Stomach (tissue), 9 donors: ENCODE data around the gene FTSJ3. TPM values are rescaled to one million over a fixed set of nuclear protein-coding genes. Genes with fewer than 3 reads are reported as not detected.

Experiments
- DNase-seq, 2 donors: peaks; one replicate each; pipeline versions ENCODE4 v3.0.0 to v3.0.0-alpha.2; 2013 to 2019
- H3K27ac ChIP-seq, 5 donors: fragments of 200-600 bp in 4 of 5; sonication (generic) in 4 of 5; one replicate each; pipeline ENCODE4 v1.5.1; 2013 to 2019; ENCODE audit warnings: mild to moderate bottlenecking in 1 of 5, moderate library complexity in 1 of 5
- H3K27me3 ChIP-seq, 3 donors: fragments of 200-600 bp; sonication (generic); one replicate each; pipeline ENCODE4 v1.5.1; 2017 to 2019; ENCODE audit warnings: mixed run types in 1 of 3
- H3K36me3 ChIP-seq, 4 donors: fragments of 200-600 bp; sonication (generic); 1 replicate in 3 of 4; 2 replicates in 1 of 4; pipeline ENCODE4 v1.5.1; 2016 to 2019
- H3K4me1 ChIP-seq, 4 donors: fragments of 200-600 bp; sonication (generic); one replicate each; pipeline ENCODE4 v1.5.1; 2016 to 2019
- H3K4me3 ChIP-seq, 4 donors: fragments of 200-600 bp; sonication (generic) in 3 of 4; one replicate each; pipeline ENCODE4 v1.5.1; 2016 to 2019; ENCODE audit warnings: mild to moderate bottlenecking in 1 of 4
- H3K9me3 ChIP-seq, 4 donors: fragments of 200-600 bp; sonication (generic); one replicate each; pipeline ENCODE4 v1.5.1; 2016 to 2019
- EP300 ChIP-seq: sonication (generic); formaldehyde crosslinking; IDR thresholded peaks from one replicate; pipeline ENCODE4 v1.6.1; 2017; ENCODE audit warnings: antibody characterized with exemption
- POLR2A ChIP-seq, 4 donors: fragments of 450-650 bp; IDR thresholded peaks; one replicate each; pipeline ENCODE4 v1.6.1; 2016; ENCODE audit warnings: antibody characterized with exemption in 4 of 4, control low read depth in 2 of 4, mild to moderate bottlenecking in 1 of 4, moderate library complexity in 1 of 4
- POLR2AphosphoS5 ChIP-seq, 3 donors: sonication (generic); formaldehyde crosslinking; IDR thresholded peaks; one replicate each; pipeline ENCODE4 v1.6.1; 2016; ENCODE audit warnings: antibody characterized with exemption in 3 of 3
- WGBS, 5 donors: extraction: QIAGEN DNeasy Blood & Tissue Kit in 3 of 5; methylation state at CpG; one replicate each; pipeline versions ENCODE4 v1.1.5 to v1.1.7; 2013 to 2018; 5-methylcytosine and 5-hydroxymethylcytosine counted together
- intact Hi-C: fragments of 100-400 bp; cut with DNase I; formaldehyde crosslinking; loops from one replicate; pipeline ENCODE4 v1.15.1; 2023; ENCODE audit warnings: low total_unique reads
- polyA plus RNA-seq, 3 donors: library from polyadenylated mRNA; stranded (reverse); fragments of 200-250 nt; gene quantifications; one replicate each; pipeline ENCODE4 v1.2.3, GENCODE V29; 2013
- total RNA-seq, 5 donors: library from RNA; depleted of rRNA; stranded (reverse); fragments of >200 nt; gene quantifications; one replicate each; pipeline versions ENCODE4 v1.1.0 to v1.2.3, GENCODE V29; 2014 to 2016
- TF ChIP-seq, protein P1 (sequence below), 7 experiments: fragments of 450-650 bp in 4 of 7; fragments of 200-600 bp in 3 of 7; sonication (generic) in 3 of 7; IDR thresholded peaks; one replicate each; pipeline ENCODE4 v1.5.1; 2016 to 2019; ENCODE audit warnings: antibody characterized with exemption in 7 of 7, control low read depth in 2 of 7, mild to moderate bottlenecking in 1 of 7
- donor health status: healthy with polysubstance abuse.
- donor health status: Bipolar disorder and iron deficiency.
- donor health status: healthy.

Gene FTSJ3
- total and polyA plus RNA-seq, 8 donors = 3.5 to 54.0 (median 16.6) TPM

DNA sequence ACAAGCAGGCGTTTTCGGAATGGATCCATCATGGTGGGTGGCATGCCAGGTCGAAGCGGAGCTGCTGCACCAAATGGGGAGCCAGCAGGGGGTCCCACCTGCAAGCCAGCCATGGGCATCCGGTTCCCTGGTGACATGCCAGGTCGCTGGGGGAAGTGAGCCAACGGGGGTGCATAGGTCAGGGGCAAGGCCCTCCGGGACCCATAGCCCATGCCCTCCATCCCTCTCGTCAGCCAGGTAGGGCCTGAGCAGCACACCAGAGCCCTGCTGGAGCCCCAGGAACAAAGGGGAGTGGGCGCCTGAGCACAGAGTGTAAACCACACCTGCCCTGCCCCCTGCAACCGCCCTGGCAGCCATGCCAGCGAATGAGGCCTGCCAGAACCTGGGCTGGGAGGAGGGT is 10.0 kb upstream of the FTSJ3 start:
- no peak for DNase-seq
- peaks cover 44 to 55% (median 53%) of the 10 kb centered on the region in 4 donors for H3K36me3 ChIP-seq
- H3K27me3 ChIP-seq = no peaks in the 10 kb centered on the region
- peaks cover 54 to 69% (median 64%) of the 10 kb centered on the region in 4 donors for H3K4me1 ChIP-seq
- H3K27ac ChIP-seq = peak overlapping the region; percentile 69 to 97 (median 95)
- intact Hi-C loops = no loop called here
- no peaks in the 10 kb centered on the region for H3K9me3 ChIP-seq
- TF ChIP-seq POLR2A (IDR thresholded peaks at IDR 0.05) = no peak
- TF ChIP-seq POLR2AphosphoS5 (IDR thresholded peaks at IDR 0.05) = no peak
- TF ChIP-seq EP300 = no peak
- TF ChIP-seq, protein P1, sequence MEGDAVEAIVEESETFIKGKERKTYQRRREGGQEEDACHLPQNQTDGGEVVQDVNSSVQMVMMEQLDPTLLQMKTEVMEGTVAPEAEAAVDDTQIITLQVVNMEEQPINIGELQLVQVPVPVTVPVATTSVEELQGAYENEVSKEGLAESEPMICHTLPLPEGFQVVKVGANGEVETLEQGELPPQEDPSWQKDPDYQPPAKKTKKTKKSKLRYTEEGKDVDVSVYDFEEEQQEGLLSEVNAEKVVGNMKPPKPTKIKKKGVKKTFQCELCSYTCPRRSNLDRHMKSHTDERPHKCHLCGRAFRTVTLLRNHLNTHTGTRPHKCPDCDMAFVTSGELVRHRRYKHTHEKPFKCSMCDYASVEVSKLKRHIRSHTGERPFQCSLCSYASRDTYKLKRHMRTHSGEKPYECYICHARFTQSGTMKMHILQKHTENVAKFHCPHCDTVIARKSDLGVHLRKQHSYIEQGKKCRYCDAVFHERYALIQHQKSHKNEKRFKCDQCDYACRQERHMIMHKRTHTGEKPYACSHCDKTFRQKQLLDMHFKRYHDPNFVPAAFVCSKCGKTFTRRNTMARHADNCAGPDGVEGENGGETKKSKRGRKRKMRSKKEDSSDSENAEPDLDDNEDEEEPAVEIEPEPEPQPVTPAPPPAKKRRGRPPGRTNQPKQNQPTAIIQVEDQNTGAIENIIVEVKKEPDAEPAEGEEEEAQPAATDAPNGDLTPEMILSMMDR (IDR thresholded peaks at IDR 0.05) = no peak
- H3K4me3 ChIP-seq = peak overlapping the region in 2 of 4 donors; percentile 2 to 42
- 75 to 86% (median 78%) methylated on average over 9 to 12 of the region's 12 CpGs for WGBS, 5 donors

DNA sequence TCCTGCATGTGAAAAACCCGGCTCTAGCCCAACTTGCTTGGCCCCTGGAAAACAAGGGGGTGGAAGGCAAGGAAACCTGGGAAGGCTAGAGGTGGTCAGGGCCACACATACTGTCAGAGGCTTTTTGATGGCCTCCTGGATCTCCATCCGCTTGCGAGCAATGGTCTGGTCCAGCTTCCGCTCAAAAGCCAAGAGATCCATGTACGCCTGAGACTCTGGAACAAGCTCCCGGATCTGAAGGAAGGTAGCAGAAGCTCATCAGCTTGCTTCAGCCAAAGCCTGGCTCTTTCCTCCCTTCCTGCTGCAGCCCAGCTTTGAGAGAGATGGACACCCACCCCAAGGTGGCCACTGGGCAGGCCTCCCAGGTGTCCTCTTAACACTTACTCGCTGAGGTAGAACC is 9.3 kb upstream of the FTSJ3 start:
- Histone ChIP-seq H3K27ac (peak overlapping the region in 3 of 5 donors; percentile 95 to 97 (median 96)), H3K9me3 (no peaks in the 10 kb centered on the region), H3K4me1 (peaks cover 54 to 69% (median 62%) of the 10 kb centered on the region in 4 donors), H3K36me3 (peaks cover 50 to 61% (median 59%) of the 10 kb centered on the region in 4 donors), H3K4me3 (no peak overlapping the region), H3K27me3 (no peaks in the 10 kb centered on the region)
- DNase-seq = no peak
- intact Hi-C loops = no loop called here
- TF ChIP-seq, protein P1 (IDR thresholded peaks at IDR 0.05) = no peak
- TF ChIP-seq EP300 (no peak), POLR2AphosphoS5 (IDR thresholded peaks at IDR 0.05) (no peak), POLR2A (IDR thresholded peaks at IDR 0.05) (no peak)
- WGBS, 5 donors = 90 to 98% (median 93%) methylated on average over 7 of the region's 7 CpGs

DNA sequence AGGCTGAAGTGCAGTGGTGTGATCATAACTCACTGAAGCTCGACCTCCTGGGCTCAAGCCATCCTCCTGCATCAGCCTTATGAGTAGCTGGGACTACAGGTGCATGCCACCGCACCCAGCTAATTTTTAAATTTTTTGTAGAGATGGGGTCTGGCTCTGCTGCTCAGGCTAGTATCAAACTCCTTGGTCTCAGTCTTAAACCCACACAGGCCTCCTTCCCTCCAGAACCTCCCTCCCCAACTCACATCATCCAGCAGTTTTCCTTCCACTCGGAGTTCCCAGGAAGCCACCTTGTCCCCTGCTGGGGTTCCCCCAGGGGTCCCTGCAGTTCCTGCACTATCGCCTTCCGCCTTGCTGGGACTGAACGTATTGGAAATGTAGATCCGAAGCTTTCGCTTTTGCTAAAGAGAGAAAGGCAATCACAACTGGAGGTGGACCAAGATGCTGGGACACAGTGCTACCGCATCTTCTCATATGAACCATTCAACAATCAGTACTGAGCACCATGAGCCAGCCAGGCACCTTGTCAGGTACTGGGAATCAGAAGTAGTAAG is 7.8 kb upstream of the FTSJ3 start:
- Histone ChIP-seq H3K36me3 (peaks cover 66 to 77% (median 75%) of the 10 kb centered on the region in 4 donors), H3K27me3 (no peaks in the 10 kb centered on the region), H3K27ac (peak overlapping the region in 4 of 5 donors; percentile 11 to 53 (median 30)), H3K4me3 (no peak overlapping the region), H3K4me1 (peaks cover 39 to 60% (median 48%) of the 10 kb centered on the region in 4 donors), H3K9me3 (no peaks in the 10 kb centered on the region)
- DNase-seq = no peak
- no peak for TF ChIP-seq POLR2AphosphoS5 (IDR thresholded peaks at IDR 0.05)
- intact Hi-C loops = no loop called here
- WGBS, 5 donors = 85 to 87% (median 87%) methylated on average over 9 of the region's 9 CpGs

DNA sequence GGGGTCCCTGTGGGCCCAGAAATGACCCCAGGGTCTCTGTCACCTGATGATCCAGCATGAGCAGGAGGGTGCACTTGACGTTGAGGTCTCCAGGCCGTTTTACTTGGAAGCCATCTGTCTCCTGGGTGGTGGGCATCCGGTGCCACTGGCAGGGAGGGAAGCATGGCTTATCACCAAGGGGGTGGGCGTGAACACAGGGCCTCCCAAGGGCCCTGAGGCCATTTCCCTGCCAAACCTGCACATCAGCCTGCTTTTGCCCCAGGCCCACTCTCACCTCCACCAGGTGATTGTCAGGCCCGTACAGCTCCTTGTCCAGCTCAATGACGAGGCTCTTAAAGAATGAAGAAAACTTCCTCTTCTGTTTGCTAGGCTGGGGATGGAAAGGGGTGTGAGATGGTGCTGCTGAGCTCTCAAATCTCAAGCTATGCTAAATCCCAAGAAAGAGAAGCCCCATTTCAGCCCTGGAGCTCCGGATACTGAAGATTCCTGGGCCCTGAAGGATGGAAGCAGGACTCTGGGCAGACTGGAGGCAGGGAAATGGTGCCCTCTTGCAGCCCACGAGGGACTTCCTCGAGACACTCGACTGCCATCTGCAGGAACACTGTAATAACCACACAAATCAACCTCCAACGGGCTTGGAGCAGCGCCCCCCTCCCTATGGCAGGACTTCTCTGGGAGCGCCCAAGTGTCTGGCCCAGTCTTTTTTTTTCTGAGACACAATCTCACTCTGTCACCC is 7.1 kb upstream of the FTSJ3 start:
- 32 to 41% (median 39%) methylated on average over 11 to 13 of the region's 13 CpGs for WGBS, 5 donors
- H3K4me1 ChIP-seq = peaks cover 33 to 57% (median 44%) of the 10 kb centered on the region in 4 donors
- intact Hi-C loops = no loop called here
- TF ChIP-seq EP300 = no peak
- TF ChIP-seq POLR2AphosphoS5 (IDR thresholded peaks at IDR 0.05) = peak in 1 of 3 donors; percentile 42
- TF ChIP-seq, protein P1 (IDR thresholded peaks at IDR 0.05) = peak in 4 of 7 experiments; percentile 25 to 44 (median 34)
- no peak for TF ChIP-seq POLR2A (IDR thresholded peaks at IDR 0.05)
- H3K27me3 ChIP-seq = no peaks in the 10 kb centered on the region
- H3K9me3 ChIP-seq = no peaks in the 10 kb centered on the region
- peaks cover 72 to 84% (median 82%) of the 10 kb centered on the region in 4 donors for H3K36me3 ChIP-seq
- H3K27ac ChIP-seq = peak overlapping the region in 4 of 5 donors; percentile 11 to 53 (median 32)
- no peak overlapping the region for H3K4me3 ChIP-seq
- peak; percentile 38 to 89 for DNase-seq
